ENCODE measurements around the gene PPP1R13L.

GRCh38 chr19:45357445-45357783, 47.5 kb downstream of the PPP1R13L start:
- TF ChIP-seq CTCF (IDR thresholded peaks at IDR 0.05): no peak
- no peak for TF ChIP-seq POLR2AphosphoS5 (IDR thresholded peaks at IDR 0.05; ENCODE audit: insufficient read depth in 1 of 2, low read depth in 1 of 2)
- no peak for TF ChIP-seq POLR2A (IDR thresholded peaks at IDR 0.05)

Measured in vagina (tissue), 2 donors.